NCI-H1694 treated with DMSO at 0.1 percent for 48 hours (cell line): ENCODE data around the gene UBAP1.
"Not testable (repeated sequence)": the region's sequence is repeated elsewhere in the genome, so short reads cannot be mapped to it uniquely, and the experiment has no call there.

ENCODE experiments used
- DNase-seq: peaks from one replicate; lab custom pipeline; 2025; lab: John Stamatoyannopoulos, UW

Gene UBAP1

DNA sequence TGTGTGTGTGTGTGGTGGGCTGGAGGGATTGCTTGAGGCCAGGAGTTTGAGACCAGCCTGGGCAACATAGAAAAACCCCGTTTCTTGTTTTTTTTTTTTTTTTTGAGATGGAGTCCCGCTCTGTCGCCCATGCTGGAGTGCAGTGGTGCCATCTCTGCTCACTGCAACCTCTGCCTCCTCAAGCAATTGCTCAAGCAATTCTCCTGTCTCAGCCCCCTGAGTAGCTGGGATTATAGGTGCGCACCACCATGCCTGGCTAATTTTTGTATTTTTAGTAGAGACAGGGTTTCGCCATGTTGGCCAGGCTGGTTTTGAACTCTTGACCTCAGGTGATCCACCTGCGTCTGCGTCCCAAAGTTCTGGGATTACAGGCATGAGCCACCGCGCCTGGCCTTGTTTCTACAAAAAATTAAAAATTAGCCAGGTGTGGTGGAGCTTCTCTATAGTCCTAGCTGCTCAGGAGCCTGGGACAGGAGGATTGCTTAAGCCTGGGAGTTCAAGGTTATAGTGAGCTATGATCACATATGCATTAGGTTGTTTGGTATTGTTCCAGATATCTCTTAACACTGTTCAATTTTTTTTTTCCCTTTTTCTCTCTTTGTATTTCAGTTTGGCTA, 47.4 kb downstream of the UBAP1 start:
- not testable (repeated sequence) for DNase-seq

DNA sequence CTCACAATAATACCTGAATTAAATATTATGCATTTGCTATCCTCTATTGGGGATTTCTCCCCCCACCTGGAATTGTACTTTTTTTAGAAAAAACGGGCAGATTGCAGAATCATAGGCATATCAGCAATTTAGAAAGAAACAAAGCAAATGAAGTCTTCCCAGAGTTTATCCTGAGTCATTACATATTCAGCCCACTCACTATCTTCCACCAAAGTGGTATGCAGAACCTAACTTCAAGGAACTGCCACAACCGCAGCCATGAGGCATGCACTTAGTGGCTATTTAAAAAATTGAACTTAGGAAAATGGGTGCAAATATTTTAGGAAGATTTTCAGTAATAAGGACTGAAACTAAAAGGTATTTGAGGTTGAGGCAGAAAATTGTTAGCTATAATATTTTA, 48.6 kb downstream of the UBAP1 start:
- DNase-seq, result no peak

DNA sequence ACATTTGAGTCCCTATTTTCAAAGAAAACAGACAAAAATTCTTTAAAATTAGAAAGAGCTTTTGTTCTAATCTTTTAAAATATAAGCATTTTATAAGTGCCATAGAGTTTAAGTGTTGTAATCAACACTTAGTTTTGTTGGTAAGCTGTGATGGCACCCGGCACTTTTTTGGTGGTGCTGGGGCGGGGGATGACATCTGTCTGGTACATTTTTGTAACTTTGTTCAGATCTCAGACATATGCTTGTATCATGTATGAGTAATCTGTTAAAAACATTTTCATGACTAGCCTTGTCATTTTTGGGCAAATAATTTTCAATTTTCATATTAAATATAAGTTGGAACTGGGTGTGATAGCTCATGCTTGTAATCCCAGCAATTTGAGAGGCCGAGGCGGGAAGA, 51.7 kb downstream of the UBAP1 start:
- no peak for DNase-seq

DNA sequence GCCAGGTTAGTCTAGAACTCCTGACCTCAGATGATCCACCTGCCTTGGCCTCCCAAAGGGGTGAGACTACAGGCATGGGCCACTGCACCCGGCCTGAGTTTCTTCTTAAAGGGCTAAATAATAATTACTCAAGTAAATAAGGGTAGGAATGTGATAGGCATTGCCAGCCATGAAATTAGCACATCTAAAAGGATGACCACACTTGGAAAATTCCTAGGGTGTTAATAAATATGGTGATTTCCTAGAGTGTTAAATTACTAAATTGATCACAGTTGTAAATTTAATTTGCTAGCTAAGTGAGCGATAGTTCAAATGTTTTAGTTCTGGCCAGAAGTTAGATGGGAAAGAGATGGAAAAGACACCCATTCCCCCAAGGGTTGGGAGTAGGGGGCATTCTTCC, 53.4 kb downstream of the UBAP1 start:
- DNase-seq, result no peak

- no peak for DNase-seq
These were observed 54.8 kb downstream of the UBAP1 start for GRCh38 chr9:34233672-34234071.

DNA sequence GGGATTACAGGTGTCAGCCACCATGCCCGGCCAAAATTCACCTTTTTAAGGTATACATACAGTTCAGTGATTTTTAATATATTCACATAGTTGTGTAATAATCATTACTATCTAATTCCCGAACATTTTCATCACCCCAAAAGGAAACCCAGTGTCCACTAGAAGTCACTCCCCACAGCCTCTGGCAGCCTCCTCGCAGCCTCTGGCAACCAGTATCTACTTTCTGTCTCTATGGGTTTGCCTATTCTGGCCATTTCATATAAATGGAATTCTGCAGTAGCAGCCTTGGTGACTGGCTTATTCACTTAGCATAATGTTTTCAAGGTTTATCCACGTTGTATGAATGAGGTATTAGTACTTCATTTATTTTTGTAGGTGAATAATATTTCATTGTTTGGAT, 59.0 kb downstream of the UBAP1 start:
- DNase-seq, result no peak

DNA sequence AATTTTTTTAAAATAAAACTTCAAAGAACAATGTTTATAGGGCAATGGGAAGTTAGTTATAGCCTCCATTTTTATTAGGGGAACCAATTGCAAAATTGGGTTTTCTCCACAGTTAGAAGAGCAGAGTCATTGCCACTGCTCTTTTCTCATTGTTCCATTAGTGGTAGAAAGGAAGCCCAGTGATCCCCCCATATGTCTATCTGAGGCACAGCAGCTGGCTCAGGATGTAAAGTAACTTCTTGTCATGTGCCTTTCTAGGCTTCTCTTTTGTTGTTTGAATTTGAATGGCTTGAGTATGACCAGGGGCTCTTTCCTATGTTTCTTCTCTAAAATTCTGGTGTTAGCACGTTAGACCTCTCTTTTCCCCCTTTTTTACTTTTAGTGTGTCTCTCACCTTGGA, 61.2 kb downstream of the UBAP1 start:
- no peak for DNase-seq

GRCh38 chr9:34242830-34243229, 64.0 kb downstream of the UBAP1 start:
- DNase-seq, result no peak

DNA sequence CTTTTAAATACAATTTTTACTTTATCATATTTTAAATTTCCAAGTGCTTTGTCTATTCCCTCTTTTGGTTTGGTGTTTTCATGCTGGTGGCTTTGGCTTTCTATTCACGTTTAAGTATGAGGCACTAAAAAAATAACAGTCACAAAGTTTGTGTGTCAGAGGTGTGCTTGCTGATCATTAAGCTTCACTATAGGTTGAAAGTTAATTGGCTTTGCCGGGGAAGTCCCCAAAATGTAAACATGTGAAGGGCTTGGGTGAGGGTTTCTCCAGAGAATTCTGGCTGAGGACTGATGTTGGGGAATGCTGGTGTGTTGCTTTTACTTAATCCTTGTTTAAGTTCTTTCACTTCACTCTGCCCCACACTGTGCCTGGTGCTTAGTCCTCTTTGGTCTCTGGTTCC, 66.4 kb downstream of the UBAP1 start:
- DNase-seq, result not testable (repeated sequence)

- no peak for DNase-seq
These were observed 67.6 kb downstream of the UBAP1 start for GRCh38 chr9:34246453-34246852.

- not testable (repeated sequence) for DNase-seq
These were observed 68.9 kb downstream of the UBAP1 start for GRCh38 chr9:34247782-34248181.

- DNase-seq, result no peak
These were observed 70.4 kb downstream of the UBAP1 start for GRCh38 chr9:34249274-34249673.

DNA sequence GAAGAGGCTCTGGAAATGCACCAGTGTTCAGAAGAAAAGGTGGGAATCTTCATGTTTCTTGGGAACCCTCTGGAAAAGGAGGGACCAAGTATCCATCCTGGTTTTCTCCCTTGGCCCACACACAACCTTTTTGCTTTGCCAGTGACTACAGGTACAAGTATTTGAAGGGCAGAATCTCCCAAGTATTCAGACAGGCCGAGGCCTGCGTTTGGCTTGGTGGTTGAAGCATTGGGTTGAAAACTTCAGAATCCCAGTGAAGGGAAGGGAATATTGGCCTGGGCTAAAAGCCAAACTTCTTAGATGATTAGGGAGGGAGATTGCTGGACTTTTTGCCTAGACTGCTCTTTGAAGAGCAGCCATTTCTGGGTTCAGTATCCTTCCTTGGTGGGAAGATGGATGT, 71.9 kb downstream of the UBAP1 start:
- DNase-seq, result no peak

DNA sequence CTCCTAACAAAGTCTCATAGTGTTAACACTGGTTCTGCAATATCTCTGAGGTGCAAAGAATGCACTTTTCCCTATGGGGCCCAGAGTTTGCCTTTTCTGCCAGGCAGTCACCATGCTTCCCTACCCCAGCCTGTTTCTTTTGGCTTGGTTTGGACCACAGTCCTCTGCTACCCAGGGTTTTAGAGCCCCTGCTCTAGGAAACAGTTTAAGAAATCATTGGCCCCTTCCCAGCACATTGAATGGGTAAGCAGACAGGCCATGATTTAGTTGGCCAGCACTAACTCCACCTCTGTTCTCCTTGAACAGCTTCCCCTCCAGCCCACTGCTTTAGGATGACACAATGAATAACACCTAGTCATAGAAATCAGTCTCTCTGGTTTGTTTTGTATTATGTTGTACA, 73.2 kb downstream of the UBAP1 start:
- DNase-seq, result no peak

- DNase-seq, result peak; percentile 27
These were observed 74.0 kb downstream of the UBAP1 start for GRCh38 chr9:34252670-34253459.

DNA sequence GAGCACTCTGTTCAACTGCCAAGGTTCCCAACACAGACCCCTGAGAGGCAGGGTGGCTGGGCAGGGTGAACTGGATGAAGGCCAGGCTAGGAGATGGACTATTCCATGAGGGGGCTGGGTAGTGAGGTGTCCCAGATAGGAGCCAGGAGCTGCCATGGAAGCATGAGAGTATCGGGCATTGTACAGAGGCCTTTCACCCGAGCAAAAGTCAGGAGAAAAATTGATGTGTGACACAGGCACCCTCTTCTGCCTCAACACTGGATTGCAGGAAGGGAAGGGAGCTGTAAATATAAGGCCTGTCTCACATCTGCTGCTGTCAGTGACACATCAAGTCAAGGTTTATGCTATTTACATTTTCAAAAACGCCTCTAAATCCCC, 74.6 kb downstream of the UBAP1 start:
- DNase-seq, result peak; percentile 1

DNA sequence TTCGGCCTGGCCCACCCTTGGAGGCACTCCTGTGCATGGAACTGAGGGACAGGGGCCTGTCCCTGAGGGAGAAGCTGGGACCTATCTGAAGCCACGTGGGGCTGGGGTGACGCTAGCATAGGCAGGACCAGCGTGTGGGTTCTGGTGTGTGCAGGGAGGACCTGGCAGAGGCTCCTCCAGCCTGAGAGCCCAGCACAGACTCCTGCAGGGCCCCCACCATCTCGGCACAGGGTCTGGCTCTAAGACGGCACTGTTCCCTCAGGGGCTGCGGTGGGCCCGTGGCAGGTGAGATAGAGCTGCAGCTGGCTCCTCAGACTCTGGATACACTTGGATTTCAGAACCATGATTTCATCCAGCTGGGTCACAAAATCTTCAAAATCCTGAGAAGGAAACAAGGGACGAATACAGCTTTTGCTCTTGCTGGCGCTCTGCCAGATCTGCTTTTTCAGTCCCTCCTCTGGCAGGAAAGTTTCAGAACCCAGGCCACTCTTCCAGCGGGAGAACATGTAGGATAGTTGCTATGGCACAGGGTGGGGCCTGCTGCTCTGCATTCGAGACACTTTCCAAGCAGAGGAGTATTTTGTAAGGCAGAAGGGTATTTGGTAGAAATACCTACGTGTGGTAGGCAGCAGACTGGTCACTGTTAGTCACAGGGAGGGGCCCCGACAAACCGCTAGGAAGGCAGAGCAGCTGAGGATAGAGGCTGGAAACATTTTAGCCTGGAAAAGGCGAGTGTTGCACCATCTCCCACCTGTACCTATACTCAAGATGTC, 75.5 kb downstream of the UBAP1 start:
- no peak for DNase-seq

- no peak for DNase-seq
These were observed 76.4 kb downstream of the UBAP1 start for GRCh38 chr9:34254966-34255825.

- peak; percentile 40 for DNase-seq
These were observed 77.3 kb downstream of the UBAP1 start for GRCh38 chr9:34256104-34256503.

GRCh38 chr9:34256987-34257585, 78.2 kb downstream of the UBAP1 start:
- no peak for DNase-seq

DNA sequence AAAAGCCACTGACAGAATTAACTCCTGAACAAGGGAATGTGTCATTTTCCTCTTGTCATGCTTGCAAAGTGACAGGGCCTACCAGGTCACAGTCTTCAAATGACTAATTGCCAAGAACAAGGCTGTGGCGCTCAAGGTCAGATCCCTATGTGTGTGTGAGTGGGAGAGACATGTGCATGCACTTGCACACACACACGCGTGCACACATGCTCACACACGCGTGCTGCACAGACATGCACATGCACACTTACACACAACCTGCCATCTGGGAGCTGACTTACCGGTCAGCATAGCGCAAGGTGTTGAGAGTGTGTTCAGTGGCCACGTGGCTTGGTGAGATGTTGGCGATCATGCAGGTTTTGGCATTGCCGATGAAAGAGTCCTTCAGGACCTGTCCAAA, 80.5 kb downstream of the UBAP1 start:
- no peak for DNase-seq

GRCh38 chr9:34262971-34263370, 84.1 kb downstream of the UBAP1 start:
- no peak for DNase-seq
